GM19240 (cell line): ENCODE results near the gene ATOH8.

Source experiments
- DNase-seq: peaks from one replicate; pipeline ENCODE4 v3.0.0; 2011; ENCODE audit warnings: low spot score; ENCODE audit not compliant: insufficient read length

Gene ATOH8

GRCh38 chr2:85800586-85800985 is 46.8 kb downstream of the ATOH8 start:
- no peak for DNase-seq

DNA sequence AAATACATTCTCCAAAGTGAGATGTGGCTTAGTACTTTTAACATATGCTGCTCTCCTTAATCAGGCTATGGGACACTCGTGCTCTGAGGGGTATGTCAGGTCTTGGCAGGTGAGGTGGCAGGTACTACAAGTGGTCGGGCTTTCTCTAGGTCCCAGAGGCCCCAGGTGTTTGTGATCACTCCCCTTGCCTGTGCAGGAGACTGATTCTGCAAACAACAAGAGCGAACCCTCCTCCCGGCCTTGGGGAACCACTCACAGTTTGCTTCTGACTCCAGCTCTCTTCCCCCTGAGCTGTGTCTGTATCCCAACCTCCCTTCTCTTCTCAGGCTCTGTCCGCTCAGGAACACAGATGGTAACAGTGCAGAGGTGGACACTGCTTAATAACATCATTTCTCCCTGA is 48.1 kb downstream of the ATOH8 start:
- no peak for DNase-seq

DNA sequence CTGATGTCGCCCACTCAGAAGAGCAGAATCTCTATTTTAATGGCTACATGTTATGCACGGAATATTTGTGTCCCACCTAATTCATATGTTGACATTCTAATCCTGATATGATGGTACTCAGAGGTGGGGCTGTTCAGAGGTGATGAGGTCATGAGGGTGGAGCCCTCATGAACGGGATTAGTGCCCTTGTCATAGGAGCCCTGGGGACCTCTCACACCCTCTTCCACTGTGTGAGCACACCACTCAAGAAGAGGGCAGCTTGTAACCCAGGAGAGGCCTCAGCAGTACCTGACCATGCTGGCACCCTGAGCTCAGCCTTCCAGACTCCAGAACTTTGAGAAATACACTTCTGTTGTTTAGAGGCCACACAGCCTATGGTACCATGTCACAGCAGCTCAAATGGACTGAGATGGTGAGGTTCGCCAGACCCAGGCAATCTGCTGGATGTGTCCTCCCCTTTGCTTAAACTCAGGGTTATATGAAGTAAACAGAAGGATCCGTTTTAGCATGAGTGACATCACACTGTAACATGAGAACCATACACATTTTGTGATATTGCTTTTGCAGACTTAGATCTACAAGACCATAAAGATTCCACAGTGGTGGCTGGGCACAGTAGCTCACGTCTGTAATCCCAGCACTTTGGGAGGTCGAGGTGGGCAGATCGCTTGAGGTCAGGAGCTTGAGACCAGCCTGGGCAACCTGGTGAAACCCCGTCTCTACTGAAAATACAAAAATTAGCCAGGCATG is 48.7 kb downstream of the ATOH8 start:
- no peak for DNase-seq

- no peak for DNase-seq
These were observed 50.1 kb downstream of the ATOH8 start for GRCh38 chr2:85803704-85804425.

GRCh38 chr2:85804583-85804982 is 50.8 kb downstream of the ATOH8 start:
- DNase-seq: peak; percentile 40

DNA sequence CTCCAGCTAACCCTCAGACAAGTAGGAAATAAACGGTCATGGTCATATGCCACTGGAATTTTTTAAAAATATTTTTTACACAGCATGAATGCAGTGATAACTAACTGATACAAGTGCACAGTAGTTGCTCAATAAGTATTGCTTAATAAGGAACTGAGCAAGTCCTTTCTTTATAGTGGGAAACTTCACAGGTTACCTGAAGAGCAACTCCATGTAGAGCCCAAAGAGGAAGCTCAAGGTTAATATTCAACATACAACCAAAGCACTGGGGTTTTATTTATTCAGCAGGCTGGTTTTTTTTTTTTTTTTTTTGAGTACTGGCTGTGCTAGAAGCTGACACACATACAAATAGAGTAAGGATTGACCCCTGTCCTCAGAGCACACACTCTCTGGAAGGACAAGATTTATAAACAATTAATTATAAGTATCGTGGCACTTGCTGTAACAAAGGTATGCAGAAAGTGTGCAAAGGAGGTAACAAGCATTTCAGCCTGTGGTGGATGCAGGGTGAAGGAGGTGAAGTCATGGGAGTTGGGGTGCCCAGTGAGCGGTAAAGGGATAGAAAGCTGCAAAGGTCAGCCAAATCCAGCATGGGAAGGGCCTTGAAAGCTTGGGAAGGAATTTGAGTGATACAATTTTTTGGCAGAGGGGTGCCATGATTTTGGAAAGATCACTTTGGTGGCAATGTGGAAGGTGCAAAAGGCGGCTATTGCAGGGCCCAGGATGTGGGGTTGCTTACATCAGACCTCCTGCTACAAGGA is 52.7 kb downstream of the ATOH8 start:
- no peak for DNase-seq

DNA sequence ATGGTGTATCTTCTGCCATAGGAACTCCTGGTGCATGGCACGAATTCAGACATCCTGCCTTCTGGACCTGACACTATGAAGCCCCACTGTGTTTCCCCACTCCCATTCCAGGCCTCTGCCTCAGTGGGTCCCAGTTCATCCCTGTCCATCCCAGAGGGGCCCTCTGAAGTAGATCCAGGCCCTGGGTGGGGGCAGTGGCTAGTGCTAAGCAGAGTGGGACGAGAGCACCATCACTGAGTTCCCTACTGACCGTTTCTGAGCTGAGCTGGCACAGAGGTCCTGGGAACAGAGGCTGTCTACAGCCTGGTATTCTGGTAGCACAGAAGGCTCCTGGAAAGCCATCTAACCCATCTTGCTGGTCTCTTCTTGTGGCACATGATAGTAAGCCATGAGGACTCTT is 54.0 kb downstream of the ATOH8 start:
- DNase-seq: no peak

DNA sequence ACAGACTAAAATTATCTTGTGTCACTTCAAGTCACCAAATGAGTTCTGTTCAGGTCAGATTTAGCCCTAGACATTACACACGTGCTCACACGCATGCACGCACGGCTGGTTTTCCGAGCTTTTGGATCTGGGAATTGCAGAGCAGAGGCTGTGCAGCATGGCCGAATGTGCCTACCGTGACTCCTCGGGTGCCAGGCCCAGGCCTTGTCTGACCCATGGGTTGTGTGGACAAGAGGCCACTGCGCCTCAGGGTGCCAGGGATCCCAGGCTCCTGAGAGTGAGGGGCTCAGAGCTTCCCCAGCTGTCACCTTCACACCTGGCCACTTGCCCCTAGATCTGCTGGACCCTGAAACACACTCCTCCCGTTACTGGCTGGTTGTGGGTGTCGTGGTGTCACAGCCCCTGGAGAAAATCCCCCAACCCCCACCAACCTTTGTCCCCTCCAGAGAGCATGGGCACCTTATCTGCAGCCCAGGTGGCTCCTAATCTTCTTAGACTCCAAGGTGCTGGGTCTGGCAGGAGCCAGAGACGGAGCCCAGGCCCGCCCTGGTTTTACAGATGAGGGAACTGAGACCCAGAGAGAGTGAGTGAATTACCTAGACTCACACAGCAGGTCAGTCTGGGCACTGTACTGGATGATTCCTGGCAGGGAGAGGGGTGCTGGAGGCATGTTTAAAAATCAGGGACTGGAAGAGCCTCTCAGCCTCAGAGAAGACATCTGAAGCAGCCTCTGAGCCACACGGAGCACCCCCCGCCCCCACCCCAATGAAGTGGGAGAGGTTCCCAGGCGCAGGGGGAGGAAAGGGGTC is 56.8 kb downstream of the ATOH8 start:
- DNase-seq: no peak

GRCh38 chr2:85811180-85812093 is 57.6 kb downstream of the ATOH8 start:
- DNase-seq: no peak

DNA sequence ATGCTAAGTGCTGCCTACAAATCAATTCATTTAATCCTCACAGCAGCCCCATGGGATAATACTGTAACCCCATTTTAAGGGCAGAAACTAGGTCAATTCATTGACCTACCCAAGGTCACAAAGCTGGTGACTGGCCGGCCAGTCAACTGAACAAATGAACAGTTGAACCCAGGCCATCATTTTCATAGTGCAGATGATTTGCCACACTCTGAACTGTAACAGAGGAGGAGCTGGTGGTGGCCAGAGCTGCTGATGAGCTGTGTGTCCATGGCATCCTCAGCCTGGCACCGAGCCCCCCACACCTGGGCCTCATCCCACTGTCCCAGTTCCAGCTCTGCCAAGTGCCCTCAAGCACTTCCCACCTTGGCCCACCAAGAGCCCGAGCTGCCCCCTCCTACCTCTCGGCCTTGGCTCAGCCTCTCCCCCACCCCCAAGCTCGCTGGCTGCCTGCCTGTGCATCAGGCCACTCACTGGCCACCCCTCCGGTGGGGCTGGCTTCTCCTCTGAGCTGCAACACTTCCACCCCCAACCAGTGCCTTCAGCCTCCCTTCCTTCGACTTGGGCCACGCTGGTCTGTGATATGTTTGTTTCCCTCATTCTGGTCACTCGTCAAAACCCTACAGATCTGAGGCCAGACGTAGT is 58.4 kb downstream of the ATOH8 start:
- no peak for DNase-seq

- no peak for DNase-seq
These were observed 59.6 kb downstream of the ATOH8 start for GRCh38 chr2:85813211-85813981.

- peak; percentile 79 for DNase-seq
These were observed 60.4 kb downstream of the ATOH8 start for GRCh38 chr2:85813982-85814801.

GRCh38 chr2:85814802-85815550 is 61.2 kb downstream of the ATOH8 start:
- DNase-seq: no peak

GRCh38 chr2:85819811-85820510 is 66.2 kb downstream of the ATOH8 start:
- no peak for DNase-seq

GRCh38 chr2:85822766-85823165 is 69.0 kb downstream of the ATOH8 start:
- DNase-seq: no peak

GRCh38 chr2:85823951-85824350 is 70.2 kb downstream of the ATOH8 start:
- DNase-seq: no peak
